Fibroblast of gingiva (primary cell): ENCODE data around the gene DIAPH2.
"Not testable (repeated sequence)": the region's sequence is repeated elsewhere in the genome, so short reads cannot be mapped to it uniquely, and the experiment has no call there.

Experiments
- DNase-seq: peaks from one replicate; pipeline ENCODE4 v3.0.0-alpha.2; 2011; ENCODE audit warnings: low read depth

Gene DIAPH2

DNA sequence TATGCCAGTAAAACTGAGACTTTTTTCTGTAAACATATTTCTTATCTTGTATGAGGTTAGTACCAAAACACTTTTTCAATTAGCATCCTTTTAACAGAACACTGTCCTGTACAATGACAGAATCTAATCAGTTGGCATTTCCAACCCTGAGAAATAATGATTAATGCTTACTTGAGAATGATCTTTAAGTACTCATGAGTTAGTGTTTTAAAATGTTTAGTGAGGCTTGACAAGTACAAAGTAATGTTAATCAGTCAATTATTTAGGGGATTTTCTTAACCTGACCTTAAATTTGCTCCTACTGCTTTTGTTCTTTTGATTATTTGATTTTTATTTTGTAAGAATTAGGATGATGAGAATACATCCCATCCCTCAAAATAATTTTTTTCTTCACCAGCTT lies 695.6 kb downstream of the DIAPH2 start:
- no peak for DNase-seq

DNA sequence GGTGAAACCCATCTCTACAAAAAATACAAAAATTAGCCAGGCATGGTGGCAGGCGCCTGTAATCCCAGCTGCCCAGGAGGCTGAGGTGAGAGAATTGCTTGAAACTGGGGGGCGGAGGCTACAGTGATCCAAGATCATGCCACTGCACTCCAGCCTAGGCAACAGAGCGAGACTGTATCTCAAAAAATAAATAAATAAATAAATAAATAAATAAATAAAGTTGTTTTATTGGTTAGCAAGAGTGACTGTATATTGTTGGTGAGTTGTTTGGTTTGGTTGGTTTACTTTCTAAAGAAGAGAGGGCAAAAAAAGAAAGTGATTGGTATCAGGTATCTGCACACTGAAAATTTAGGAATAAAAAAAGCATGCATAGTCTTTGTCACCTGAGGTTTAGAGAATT lies 700.0 kb downstream of the DIAPH2 start:
- DNase-seq: no peak

DNA sequence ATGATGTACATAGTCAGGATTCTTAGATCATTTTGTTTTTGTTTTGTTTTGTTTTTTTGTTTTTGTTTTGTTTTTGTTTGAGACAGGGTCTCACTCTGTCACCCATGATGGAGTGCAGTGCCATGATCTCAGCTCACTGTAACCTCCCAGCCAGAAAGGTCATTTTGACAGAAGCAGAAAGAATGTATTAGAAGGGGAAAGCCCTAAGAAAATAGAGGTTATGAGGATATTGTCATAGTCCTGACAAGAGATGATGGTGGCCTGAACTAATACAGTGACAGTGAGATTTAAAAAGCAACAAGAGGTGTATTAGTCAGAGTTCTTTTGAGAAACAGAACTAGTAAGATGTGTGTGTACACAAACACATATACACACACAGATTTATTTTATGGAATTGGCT lies 702.4 kb downstream of the DIAPH2 start:
- no peak for DNase-seq

DNA sequence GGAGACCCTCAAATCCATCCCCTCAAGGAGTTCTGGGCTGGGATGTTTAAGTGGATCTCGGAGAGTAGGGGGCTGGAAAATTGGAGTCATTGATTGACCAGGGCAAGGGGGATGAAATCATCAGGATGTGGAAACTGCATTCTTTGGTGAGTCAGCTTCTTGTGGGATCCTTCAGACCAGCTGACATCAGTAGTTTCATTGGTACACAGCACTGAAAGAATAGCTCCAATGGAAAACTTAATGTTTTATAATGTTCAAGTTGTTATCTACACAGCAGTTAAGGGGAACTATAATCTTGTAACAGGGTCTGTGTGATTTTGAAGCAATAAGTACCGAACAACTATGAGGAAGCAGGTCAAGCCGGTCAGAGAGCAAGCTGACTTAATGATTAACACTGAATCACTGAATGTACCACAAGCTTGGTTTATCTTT lies 705.1 kb downstream of the DIAPH2 start:
- DNase-seq: peak; percentile 69

DNA sequence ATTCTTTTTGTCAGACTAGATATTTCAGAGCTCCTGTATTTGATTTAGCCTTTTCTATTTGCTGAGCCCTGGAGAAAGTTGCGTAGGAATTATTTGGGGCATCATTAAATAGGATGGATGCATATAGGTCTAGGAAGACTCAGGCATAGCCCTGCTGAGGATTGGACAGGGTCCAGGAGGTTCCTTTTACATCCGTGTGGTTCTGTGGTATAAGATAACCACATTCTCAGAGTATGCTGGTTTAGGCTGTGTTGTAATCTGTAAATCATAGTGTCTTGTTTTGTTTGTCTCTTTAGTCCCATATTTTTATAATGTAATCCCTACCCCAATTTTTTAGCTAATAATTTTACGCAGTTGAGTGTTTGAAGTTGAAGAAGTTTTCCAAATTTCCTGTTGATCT lies 712.7 kb downstream of the DIAPH2 start:
- peak; percentile 3 for DNase-seq

DNA sequence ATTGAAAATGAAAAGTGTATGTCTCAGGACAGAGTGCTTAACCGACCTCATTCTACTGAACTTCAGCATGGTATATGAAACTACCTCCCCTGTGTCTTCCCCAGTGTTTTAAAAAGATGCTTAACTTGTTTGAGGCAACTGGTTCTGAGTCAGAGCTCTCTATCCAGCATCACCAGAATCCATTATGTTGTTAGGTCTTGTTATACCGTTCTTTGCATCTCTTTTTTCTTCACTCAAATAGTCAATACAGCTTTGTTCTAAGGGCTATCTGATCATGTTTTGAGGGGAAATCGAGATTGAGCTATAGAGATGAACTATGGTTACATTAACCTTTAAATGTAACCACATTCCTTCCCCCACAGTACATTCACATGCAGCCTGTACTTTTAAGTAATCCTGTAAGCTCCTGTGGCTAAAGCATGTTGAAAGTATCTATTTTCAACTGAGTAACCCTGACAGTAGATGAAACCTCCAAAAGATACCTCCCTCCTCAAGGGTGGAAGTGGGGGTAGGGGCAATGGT lies 713.4 kb downstream of the DIAPH2 start:
- DNase-seq: peak; percentile 3

DNA sequence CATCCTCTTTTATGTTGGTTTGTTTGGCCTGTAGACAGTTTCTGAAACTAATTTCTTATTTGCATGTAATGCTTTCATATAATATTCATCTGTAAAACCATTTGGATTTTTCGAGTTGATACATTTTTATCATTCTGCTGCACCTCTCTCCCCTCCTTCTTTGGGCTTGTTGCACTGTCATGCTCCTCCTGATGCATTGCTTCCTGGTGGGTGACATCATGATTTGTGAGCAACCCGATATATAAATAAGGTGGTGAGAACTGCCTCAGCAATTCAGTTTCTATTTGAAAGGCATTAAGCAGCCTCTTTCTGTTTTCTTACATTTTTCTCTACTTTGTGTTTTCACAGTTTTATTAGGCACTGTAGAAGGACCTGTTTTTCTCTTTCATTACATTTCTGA lies 714.8 kb downstream of the DIAPH2 start:
- peak; percentile 65 for DNase-seq

DNA sequence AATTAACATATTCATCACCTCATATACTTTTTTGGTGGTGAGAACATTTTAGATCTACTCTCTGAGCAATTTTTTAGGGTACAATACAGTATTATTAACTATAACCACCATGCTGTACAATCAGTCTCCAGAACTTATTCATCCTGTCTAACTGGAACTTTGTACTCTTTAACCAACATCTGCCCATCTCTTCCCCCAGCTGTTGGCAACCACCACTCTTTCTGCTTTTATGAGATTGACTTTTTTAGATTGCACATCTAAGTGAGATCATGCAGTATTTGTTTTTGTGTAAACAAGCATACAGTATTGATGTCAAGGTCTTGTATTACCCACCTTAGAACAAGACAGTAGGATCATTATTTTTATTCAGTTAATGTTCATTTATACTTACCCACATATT lies 715.9 kb downstream of the DIAPH2 start:
- no peak for DNase-seq

DNA sequence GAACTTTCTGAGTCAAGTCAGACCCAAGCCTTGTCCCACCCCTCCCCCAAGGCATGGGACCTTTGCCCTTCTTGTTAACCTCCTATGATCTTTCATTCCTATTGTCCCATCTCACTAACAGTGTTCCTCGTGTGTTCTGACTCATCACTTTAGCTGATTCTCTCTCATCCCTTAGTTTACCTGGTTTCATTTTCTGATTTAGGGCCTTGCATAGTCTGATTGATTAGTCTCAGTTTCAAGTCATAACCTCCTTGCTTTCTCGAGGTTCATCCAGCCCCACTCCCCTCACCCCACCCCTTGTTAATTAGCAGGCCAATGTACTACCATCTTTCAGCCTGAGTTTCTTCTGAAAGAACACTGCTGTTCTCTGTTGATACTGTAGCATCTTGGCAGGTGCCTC lies 716.5 kb downstream of the DIAPH2 start:
- no peak for DNase-seq

DNA sequence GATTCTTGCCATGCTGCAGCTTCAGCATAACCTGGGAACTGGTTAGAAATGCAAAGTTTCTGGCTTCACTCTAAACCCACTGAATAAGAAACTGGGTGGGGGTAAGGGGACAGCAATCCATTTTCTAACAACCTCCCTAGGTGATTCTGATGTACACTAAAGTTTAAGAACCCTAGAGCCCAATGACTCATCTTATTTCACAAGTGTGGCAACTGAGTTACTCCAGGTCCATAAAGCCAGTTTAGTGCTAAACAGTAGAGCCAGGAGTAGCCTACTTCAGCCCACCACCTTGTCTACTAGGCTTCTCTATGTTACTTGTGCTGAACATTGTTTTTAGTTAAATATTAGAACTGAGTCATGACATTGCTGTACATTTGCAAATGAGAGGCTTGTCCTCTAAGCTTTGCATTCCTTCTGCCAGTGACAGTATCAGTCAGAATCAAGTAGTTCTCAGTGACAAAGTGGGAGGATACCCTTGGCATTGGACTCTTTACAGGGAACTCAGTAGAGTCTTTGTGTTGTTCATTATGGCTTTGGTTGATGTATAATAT lies 717.0 kb downstream of the DIAPH2 start:
- no peak for DNase-seq

DNA sequence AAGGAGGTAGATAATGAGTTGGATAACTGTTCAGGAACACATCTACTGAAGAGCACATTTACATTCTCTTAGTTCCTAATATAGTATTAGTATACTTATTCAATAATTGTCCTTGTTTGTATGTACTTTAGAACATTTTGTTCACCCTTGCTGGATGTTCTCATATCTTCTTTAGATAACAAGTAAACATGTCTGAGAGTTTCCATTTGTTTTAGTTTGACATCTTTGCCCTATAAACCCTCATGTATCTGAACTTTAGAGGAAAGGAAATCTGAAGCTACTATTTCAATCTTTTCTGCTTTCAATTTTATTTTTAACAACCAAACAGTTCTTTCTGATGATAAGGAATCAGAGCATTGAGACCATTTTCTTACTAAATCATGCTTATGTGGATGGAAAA lies 717.7 kb downstream of the DIAPH2 start:
- no peak for DNase-seq

DNA sequence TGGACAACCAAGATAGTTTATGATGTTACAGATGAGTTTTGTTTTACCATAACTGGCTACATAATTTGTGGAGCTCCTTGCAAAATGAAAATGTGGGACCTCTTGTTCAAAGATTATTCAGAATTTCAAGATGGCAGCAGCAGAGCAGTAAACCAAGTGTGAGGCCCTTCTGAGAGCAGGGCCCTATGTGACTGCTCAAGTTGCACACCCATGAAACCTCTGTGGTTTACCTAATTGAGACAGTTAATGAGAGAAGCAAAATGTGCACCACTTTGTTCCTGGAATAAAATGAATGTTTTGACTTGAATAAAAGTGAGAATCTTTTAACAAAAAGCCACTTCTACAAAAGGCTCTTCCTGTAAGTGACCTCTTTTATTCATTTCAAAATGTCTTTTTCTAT lies 718.3 kb downstream of the DIAPH2 start:
- DNase-seq: no peak

DNA sequence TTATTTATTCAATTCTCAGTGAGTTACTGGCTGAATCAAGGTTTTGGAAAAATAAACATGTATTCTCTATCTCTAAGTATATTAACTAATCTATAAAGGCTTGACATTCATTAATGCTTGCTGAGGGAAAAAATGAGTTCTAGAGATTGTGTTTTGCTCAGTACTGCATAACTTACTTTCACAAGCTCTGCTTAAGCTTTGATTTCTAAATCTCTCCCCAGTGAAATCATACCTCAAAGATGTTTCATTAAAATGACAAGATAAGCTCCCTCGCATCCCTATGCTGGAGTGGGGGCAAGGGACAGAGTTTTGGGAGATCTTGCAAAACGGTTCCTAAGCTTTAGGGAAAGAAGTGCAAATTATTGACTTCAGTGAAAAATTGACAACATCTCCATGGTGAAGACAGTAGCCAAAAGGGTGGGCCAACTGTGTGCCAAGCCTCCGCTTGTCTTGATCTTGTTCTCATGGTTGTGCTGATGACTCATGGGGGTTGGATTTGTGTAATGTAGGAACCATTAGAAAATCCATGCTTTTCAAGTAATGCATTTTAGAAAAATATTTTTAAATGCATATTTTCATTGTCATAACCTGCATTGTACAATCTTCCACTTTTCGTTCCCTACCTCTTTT lies 720.5 kb downstream of the DIAPH2 start:
- DNase-seq: no peak

DNA sequence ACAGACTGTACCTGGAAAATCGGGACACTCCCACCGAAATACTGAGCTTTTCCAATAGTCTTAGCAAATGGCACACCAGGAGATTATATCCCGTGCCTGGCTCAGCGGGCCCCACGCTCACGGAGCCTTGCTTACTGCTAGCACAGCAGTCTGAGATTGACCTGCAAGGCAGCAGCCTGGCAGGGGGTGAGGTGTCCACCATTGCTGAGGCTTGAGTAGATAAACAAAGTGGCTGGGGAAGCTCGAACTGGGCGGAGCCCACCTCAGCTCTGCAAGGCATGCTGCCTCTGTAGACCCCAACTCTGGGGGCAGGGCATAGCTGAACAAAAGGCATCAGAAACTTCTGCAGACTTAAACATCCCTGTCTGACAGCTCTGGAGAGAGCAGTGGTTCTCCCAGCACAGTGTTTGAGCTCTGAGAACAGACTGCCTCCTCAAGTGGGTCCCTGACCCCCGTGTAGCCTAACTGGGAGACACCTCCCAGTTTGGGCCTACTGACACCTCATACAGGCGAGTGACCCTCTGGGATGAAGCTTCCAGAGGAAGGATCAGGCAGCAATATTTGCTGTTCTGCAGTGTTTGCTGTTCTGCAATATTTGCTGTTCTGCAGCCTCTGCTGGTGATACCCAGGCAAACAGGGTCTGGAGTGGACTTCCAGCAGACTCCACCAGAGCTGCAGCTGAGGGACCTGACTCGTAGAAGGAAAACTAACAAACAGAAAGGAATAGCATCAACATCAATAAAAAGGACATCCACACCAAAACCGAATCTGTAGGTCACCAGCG lies 725.2 kb downstream of the DIAPH2 start:
- DNase-seq: not testable (repeated sequence)

DNA sequence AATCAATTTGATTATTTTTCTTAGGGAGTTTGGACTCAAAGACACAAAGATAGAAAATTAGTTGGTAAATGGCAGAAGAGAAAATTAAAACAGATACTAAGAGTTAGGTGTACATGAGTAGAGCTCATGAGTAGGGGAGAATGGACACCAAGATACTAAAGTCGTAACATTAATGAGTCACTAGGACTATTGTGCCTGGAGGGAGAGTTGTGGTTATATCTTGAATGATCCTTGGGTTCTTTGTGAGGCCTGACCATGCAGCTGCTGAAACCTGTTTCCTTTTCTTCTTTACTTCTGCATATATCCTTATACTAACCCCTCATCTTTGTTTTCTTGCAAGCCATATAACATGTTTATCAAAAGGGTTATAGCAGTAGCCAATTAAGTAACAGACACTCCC lies 731.8 kb downstream of the DIAPH2 start:
- DNase-seq: no peak

DNA sequence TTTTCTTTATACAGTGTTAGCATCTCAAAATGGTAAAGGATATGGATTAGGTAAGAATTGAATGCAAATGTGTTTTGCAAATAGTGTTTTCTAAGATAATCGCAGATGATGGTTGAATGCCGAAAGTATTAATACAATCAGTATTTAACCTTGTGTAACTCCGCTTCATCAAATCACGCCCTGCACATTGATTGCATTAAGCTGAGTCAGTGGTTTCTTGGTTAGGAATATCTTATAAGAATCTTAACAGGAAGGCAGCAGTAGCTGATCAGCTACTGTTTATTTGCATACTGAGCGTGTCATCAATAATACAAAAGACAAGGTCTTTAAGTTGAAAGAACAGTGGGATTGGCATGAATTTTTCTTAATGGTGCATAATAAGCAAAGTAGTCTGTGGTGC lies 744.5 kb downstream of the DIAPH2 start:
- no peak for DNase-seq

DNA sequence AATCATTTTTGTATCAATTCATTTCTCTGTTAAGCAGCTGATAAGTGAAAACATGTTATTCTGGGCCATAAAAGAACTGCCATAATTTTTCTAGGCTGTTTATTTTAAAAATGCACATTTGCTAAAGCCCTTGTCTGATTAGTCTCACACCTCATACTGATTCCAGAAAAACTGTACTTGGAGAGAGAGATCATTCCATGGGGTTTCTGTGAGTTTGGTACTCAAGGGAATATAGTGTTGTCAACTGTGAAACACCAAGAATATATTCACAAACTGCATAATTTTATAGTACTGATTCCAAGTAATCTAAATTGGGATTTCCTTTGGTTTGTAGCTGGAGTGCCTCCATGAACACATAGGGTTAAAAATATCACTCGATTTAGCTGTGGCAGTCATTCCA lies 746.6 kb downstream of the DIAPH2 start:
- DNase-seq: no peak

DNA sequence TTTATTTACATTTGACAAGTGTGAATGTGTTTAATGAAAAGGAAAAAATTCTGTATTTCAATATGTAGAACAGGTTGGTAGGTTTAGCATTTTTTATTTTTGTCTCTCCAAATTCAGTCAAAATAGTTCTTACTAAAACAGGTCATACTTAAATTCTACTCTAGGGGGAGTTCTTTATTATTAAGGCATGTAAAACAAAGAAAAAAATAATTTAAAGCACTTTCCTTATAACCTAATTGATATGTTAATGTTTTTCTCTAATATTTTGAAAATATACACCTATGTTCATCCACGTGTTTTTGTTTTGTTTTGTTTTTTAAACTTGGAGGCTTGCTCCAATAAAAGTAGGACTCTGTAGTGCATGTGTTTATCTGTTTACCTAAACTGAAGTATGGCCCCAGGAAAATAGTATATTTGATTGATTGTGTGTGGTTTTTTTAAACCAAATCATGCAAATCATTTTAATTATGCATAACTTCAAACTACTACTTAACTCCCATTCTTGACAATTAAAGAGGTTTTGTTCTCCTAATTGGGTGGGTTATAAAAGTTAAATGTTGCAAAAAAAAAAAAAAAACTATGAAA lies 761.7 kb downstream of the DIAPH2 start:
- no peak for DNase-seq

DNA sequence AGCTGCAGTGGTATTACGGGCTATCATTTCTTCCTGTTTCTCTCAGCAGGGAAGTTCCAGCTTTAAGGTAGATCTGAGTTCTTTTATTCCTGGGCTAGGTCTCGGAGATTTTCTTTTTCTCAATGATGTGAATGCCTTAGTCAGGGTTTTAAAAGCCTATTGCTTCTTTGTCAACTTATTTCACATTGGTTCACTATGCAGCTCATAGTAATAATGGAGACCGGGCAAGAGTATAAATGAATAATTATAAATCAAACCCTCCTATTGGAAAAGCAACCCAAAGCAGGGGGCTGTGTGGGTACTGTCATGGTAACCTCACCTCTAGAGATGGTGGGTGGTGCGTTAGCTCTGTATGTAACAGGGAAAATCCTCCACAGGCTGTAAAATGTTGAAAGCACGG lies 762.7 kb downstream of the DIAPH2 start:
- DNase-seq: no peak

DNA sequence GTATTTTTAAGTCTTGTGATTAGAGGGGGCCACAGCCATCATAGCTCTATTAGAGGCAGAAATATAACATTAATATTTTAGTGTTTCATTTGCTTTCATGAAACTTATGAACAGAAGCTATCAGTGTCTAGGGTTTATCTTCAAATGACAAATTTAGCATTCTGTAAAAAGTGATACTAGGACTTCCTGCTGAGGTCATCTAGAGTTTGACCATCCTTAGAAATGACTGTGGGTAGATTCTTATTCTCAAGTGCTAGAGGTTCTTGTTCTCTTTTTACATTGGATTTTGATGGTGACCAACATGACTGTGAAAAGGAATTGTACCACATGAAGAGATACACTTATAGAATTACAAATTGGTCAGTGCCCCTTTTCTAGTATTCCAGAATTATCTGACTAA lies 767.6 kb downstream of the DIAPH2 start:
- DNase-seq: no peak

DNA sequence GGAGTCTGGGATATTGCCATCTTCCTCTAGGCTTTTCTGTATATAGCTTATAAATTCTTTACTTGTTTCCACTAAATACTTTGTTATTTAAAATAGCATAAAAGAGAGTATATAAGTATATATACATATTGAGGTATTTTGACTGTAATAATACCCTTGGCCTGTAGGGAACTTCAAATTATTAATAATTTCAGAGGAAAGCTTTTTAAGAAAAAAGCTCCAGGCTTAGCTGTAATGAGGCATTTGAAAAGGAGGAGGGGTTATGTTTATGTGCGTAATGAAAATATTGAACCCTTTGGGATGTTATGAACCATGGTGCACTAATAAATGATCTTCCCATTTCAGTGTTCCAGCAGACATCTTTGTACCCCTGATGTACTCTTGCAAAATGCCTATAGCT lies 777.1 kb downstream of the DIAPH2 start:
- no peak for DNase-seq

DNA sequence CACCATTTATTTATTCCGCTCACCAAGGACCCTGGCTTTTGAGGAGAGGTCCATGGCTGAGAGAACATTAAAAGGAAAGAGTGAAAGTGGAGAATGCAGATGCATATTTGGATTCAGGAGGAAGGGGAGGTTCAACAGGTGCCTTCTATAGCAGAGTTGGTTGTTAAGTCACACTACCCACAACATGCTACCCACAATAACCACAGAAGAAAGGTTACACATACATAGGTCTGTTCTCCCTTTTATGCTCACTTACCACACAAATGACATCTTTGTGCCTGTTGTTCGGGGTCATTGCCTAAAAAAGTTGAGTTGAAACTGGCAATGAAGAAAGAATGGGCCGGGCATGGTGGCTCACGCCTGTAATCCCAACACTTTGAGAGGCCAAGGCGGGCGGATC lies 786.4 kb downstream of the DIAPH2 start:
- no peak for DNase-seq

DNA sequence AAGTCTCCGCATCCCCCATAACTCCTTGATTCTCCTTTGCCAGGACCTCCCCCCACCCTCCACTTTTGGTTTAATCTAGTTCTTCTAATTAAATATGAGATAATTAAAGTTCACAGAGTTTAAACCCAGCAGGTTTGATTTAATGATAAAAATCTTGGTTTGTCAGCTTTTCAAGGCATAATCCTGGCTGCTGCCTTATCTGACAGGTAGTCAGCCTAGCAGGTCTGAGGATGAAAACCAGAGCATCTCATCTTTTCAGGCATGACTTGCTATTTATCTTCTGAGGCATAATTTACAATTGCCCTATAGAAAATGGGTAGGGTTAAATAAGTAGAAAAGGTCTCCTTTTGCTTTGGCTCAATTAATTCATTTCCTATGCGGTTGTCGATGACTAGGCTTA lies 790.3 kb downstream of the DIAPH2 start:
- no peak for DNase-seq
